Activated CD4-positive, alpha-beta T cell treated with anti-CD3 and anti-CD28 coated beads for 36 hours (primary cell): Measurements from ENCODE around the gene RNF11. TPM values are rescaled to one million over a fixed set of nuclear protein-coding genes. Genes with fewer than 3 reads are reported as not detected.

ENCODE experiments used
- ATAC-seq: fragments of 200-7000 bp; cut with Tn5 transposase; one replicate; pipeline ENCODE4 v1.10.0; 2021; ENCODE audit warnings: mild to moderate bottlenecking, moderate library complexity
- CTCF ChIA-PET: fragments of 350-600 bp; sonication (Branson Sonifier 250); formaldehyde crosslinking; loops from one replicate; lab custom pipeline; 2021; ENCODE audit warnings: antibody characterized with exemption; lab: Charles Lee
- POLR2A ChIA-PET: fragments of 350-600 bp; sonication (Branson Sonifier 250); formaldehyde crosslinking; loops from one replicate; lab custom pipeline; 2021; ENCODE audit warnings: antibody characterized with exemption, inconsistent platforms; lab: Charles Lee
- DNase-seq: peaks from one replicate; pipeline ENCODE4 v3.0.0-alpha.2; 2020
- H3K27ac Mint-ChIP-seq: one replicate; pipeline ENCODE4 v1.8.0; 2021; ENCODE audit warnings: mixed read lengths
- H3K27me3 Mint-ChIP-seq: one replicate; pipeline ENCODE4 v1.8.0; 2021; ENCODE audit warnings: mixed read lengths
- H3K36me3 Mint-ChIP-seq: one replicate; pipeline ENCODE4 v1.8.0; 2021; ENCODE audit warnings: low read depth, mixed read lengths
- H3K4me1 Mint-ChIP-seq: one replicate; pipeline ENCODE4 v1.8.0; 2021; ENCODE audit warnings: mixed read lengths
- H3K4me3 Mint-ChIP-seq: one replicate; pipeline ENCODE4 v1.8.0; 2021; ENCODE audit warnings: mild to moderate bottlenecking, moderate library complexity, mixed read lengths
- H3K9me3 Mint-ChIP-seq: one replicate; pipeline ENCODE4 v1.8.0; 2021; ENCODE audit warnings: low read depth, mixed read lengths
- intact Hi-C, 2 experiments: fragments of 100-400 bp; cut with DNase I in 1 of 2; cut with micrococcal nuclease in 1 of 2; formaldehyde crosslinking; loops; one replicate each; pipeline versions ENCODE4 v1.14.2 to v1.15.1; 2022 to 2024; cut with DNase I, micrococcal nuclease
- total RNA-seq, 2 experiments: library from RNA; stranded (reverse); gene quantifications; one replicate each; pipeline ENCODE4 v1.2.3, GENCODE V29; 2021

Gene RNF11
- total RNA-seq, 2 experiments from 2014 or later, result 20.6 to 26.0 TPM

DNA sequence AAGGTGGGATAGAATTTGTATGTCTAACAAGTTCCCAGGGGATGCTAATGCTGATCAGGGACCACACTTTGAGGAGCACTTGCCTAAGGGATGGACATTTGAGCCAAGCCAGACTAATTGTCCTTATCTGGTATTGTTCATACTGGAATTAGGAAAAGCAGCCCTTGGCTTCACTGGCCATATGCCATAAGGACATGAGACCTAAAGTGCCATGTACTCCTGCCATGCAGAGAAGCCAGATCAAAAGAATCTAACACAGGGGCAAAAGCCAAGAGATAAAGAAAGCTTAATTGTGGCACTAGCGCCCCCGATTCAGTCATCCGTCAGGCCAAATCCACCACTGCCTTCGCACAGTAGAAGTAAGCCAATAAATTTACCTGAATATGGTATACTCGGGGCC is 45.7 kb downstream of the RNF11 start:
- no peak overlapping the region for H3K27ac Mint-ChIP-seq
- intact Hi-C loops, result no loop called here
- H3K27me3 Mint-ChIP-seq, result no peaks in the 10 kb centered on the region
- peaks cover 21% of the 10 kb centered on the region for H3K4me1 Mint-ChIP-seq
- ChIA-PET CTCF (no interaction called here), POLR2A (no interaction called here)
- H3K36me3 Mint-ChIP-seq, result peaks cover 2% of the 10 kb centered on the region
- DNase-seq, result no peak
- no peaks in the 10 kb centered on the region for H3K9me3 Mint-ChIP-seq
- no peak overlapping the region for H3K4me3 Mint-ChIP-seq
- no peak for ATAC-seq

DNA sequence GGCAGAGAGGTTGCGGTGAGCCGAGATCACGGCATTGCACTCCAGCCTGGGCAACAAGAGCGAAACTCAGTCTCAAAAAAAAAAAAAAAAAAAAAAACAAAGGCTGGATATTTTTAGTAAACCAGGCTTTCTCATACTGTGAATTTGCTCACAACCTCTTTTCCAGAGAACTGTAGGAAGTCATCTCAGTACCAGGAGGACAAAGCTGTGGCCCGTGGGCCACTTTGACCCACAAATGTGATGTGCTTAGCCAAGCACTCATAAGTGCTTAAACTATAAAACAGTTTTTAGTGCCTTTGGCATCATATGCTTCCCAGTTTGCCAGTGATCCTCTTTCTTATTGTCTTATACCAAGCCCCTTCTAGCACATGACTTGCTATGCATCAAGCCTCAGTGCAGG is 46.5 kb downstream of the RNF11 start:
- intact Hi-C loops, result no loop called here
- DNase-seq (no peak), ATAC-seq (peak; percentile 34)
- POLR2A ChIA-PET, result no interaction called here
- no peaks in the 10 kb centered on the region for H3K9me3 Mint-ChIP-seq
- no peak overlapping the region for H3K4me3 Mint-ChIP-seq
- no peak overlapping the region for H3K27ac Mint-ChIP-seq
- H3K27me3 Mint-ChIP-seq, result no peaks in the 10 kb centered on the region
- peaks cover 21% of the 10 kb centered on the region for H3K4me1 Mint-ChIP-seq
- peaks cover under 1% of the 10 kb centered on the region for H3K36me3 Mint-ChIP-seq
- CTCF ChIA-PET, result interaction anchor here (0.6 to 0.8 kb wide), 2 partner anchors 834 to 1558 kb away, joined by 3 read pairs; no protein-coding TSS in a partner anchor

DNA sequence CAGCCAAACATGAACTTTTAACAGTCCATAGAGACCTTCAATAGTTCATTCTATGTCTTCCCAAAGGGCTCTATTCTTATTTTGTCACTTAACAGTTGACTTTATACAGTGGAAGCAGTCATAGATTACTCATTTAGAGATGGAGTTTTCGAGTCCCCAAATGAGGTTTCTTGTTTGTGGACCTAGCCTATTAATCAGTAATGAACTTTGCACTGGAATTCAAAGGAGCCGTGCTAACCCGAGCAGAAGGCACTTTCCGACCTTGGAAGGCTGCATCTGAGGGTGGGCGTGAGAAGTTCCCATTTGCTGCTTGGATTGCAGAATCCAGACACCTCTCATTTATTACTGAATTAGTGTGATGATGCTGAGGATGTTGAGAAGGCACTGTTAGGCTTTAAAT is 47.9 kb downstream of the RNF11 start:
- H3K4me3 Mint-ChIP-seq, result no peak overlapping the region
- no peaks in the 10 kb centered on the region for H3K27me3 Mint-ChIP-seq
- H3K27ac Mint-ChIP-seq, result no peak overlapping the region
- no peaks in the 10 kb centered on the region for H3K9me3 Mint-ChIP-seq
- no peak for DNase-seq
- POLR2A ChIA-PET, result no interaction called here
- intact Hi-C loops, result no loop called here
- no peaks in the 10 kb centered on the region for H3K36me3 Mint-ChIP-seq
- ATAC-seq, result no peak
- CTCF ChIA-PET, result no interaction called here
- peaks cover 21% of the 10 kb centered on the region for H3K4me1 Mint-ChIP-seq

GRCh38 chr1:51284487-51284954 is 48.4 kb downstream of the RNF11 start:
- no peaks in the 10 kb centered on the region for H3K36me3 Mint-ChIP-seq

DNA sequence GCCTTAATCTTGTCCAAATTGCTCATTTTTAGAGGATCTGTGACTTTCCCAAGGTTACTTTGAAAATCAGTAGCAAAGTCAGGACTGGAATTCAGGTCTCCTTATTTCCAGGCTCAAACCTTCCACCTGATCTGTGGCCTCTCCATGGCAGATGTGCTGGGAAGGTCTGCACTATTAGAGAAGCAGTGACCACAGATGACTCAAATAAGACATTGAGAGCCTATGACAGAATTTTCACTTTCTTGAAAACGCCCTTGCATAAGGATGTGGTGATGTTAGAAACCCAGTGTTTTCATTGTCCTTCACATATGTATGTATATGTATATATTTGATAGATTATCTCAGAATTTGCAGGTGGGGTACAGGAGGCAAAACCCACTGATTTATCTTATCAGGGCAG is 49.0 kb downstream of the RNF11 start:
- H3K36me3 Mint-ChIP-seq, result no peaks in the 10 kb centered on the region
- H3K9me3 Mint-ChIP-seq, result no peaks in the 10 kb centered on the region
- ATAC-seq, result peak; percentile 75
- H3K4me3 Mint-ChIP-seq, result no peak overlapping the region
- peaks cover 21% of the 10 kb centered on the region for H3K4me1 Mint-ChIP-seq
- POLR2A ChIA-PET, result no interaction called here
- H3K27me3 Mint-ChIP-seq, result no peaks in the 10 kb centered on the region
- intact Hi-C loops, result no loop called here
- CTCF ChIA-PET, result no interaction called here
- no peak for DNase-seq
- H3K27ac Mint-ChIP-seq, result no peak overlapping the region

More at GRCh38 chr1:51284487-51284954, 48.4 kb downstream of the RNF11 start:
- H3K27ac Mint-ChIP-seq, result no peak overlapping the region
- H3K4me3 Mint-ChIP-seq, result no peak overlapping the region
- ATAC-seq (peak; percentile 20), DNase-seq (no peak)
- CTCF ChIA-PET, result no interaction called here
- POLR2A ChIA-PET, result no interaction called here
- H3K9me3 Mint-ChIP-seq, result no peaks in the 10 kb centered on the region
- intact Hi-C loops, result no loop called here
- H3K4me1 Mint-ChIP-seq, result peaks cover 21% of the 10 kb centered on the region
- no peaks in the 10 kb centered on the region for H3K27me3 Mint-ChIP-seq

DNA sequence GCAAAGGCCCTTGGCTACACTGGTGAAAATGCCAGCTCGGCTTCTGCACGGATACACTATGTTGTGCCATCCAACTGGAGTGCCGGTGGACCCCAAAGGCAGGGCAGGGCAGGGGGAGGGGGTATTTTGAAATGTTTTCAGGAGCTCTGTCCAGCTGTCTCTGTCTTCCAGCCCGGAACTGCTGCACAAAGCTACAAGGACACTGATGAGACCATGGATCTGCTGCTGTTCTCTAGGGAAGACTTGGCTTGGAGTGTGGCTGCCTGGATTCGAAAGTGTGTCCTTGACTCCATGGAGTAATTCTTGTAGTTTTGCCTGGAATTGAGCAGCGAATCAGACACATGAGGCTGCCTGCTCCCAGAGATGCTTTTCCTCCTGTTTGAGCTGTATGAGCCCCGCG is 51.9 kb downstream of the RNF11 start:
- intact Hi-C loops, result no loop called here
- Mint-ChIP-seq H3K27me3 (no peaks in the 10 kb centered on the region), H3K36me3 (no peaks in the 10 kb centered on the region), H3K9me3 (no peaks in the 10 kb centered on the region), H3K4me3 (no peak overlapping the region), H3K27ac (no peak overlapping the region), H3K4me1 (peaks cover 17% of the 10 kb centered on the region)
- ChIA-PET CTCF (interaction anchor here (1.0 to 3.0 kb wide), 3 partner anchors 9 to 43 kb away, joined by 3 to 12 read pairs (median 7); no protein-coding TSS in a partner anchor), POLR2A (no interaction called here)
- DNase-seq (no peak), ATAC-seq (no peak)

DNA sequence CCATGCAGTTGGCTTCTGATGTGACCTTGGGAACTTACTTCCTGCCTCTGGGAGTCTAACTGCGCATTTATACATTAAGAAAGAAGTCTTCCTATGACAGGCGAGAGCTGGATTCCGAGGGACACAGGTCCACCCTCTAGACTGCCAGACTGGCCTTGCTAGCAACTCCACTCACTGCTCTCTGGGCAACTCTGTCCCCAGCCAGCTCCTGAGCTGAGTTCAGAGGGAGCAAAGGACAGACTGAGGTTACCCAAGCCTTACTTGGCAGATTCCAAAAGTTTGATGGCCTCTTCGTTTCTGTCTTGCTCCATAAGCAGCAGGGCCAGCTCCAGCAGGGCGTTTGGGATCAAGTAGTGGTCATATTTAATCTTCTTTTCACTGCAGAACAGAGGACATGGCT is 52.5 kb downstream of the RNF11 start:
- ATAC-seq, result no peak
- no peak overlapping the region for H3K4me3 Mint-ChIP-seq
- H3K36me3 Mint-ChIP-seq, result no peaks in the 10 kb centered on the region
- H3K9me3 Mint-ChIP-seq, result no peaks in the 10 kb centered on the region
- H3K27ac Mint-ChIP-seq, result no peak overlapping the region
- ChIA-PET CTCF (interaction anchor here (0.6 to 3.0 kb wide), 3 partner anchors 8 to 428 kb away, joined by 3 to 12 read pairs (median 7); no protein-coding TSS in a partner anchor), POLR2A (no interaction called here)
- H3K4me1 Mint-ChIP-seq, result peaks cover 17% of the 10 kb centered on the region
- H3K27me3 Mint-ChIP-seq, result no peaks in the 10 kb centered on the region
- intact Hi-C loops, result no loop called here
- no peak for DNase-seq

DNA sequence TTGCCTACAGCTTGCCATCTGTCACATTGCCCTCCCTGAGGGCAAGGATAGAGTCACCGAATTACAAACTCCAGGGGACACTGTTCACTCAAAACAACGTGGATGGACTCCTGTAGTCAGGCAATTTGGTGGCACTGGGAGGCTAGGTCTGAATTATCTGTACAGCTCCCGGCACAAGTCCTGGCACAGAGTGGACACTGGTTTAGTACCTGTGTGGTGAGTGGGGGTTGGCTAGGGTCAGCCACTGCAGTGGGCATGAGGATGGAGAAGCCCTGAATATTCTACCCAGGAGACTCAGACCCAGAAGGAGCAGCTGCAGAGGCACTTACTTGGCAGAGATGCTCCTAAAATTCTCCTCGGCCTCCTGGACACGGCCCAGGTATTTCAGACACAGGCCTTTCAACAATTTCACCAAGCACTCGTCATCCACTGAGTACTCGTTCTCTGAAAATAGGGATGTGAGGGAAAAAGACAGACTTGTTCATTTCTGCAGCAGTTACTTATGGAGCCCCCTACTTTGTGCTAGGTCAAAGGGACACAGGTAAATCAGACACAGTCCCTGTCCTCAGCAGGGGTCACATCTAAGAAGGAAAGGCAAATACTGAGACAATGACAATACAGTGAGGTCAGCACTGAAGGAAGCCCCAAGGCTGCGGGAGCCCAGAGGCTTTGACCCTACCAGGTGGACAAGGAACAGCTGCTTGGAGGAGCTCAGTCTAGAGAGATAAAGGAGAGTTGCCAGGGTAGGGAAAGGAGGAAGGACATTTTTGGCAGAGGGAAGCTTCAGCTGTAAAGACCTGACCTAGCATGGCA is 53.8 kb downstream of the RNF11 start:
- H3K4me1 Mint-ChIP-seq, result peaks cover 6% of the 10 kb centered on the region
- no peak overlapping the region for H3K4me3 Mint-ChIP-seq
- no peaks in the 10 kb centered on the region for H3K36me3 Mint-ChIP-seq
- DNase-seq, result no peak
- H3K27me3 Mint-ChIP-seq, result no peaks in the 10 kb centered on the region
- no peak for ATAC-seq
- POLR2A ChIA-PET, result no interaction called here
- no peak overlapping the region for H3K27ac Mint-ChIP-seq
- intact Hi-C loops, result loop anchor here in 1 of 2 experiments (10.0 kb wide), 2 partner anchors 415 to 515 kb away; no protein-coding TSS in a partner anchor
- CTCF ChIA-PET, result interaction anchor here (1.2 kb wide), 1 partner anchor 101 kb away, joined by 3 read pairs; no protein-coding TSS in a partner anchor
- no peaks in the 10 kb centered on the region for H3K9me3 Mint-ChIP-seq

DNA sequence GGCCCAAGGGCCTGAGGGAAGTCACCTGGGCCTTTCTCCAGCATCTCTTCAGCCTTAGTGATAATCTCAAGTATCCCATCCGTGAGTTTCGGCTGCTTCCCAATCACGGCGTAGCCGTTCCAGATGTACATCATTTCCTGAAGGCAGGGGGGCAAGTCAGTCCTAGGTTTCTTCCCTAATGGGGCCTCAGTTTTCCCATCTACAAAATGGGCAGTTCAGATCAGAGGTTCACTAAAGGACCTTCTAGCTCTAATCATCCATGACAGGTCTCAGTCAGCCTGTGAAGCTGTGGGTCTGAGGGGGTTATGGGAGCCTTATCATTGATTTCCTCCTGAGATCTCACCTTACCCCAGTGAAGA is 54.4 kb downstream of the RNF11 start:
- DNase-seq (no peak), ATAC-seq (no peak)
- CTCF ChIA-PET, result interaction anchor here (1.2 kb wide), 1 partner anchor 101 kb away, joined by 3 read pairs; no protein-coding TSS in a partner anchor
- H3K36me3 Mint-ChIP-seq, result no peaks in the 10 kb centered on the region
- POLR2A ChIA-PET, result no interaction called here
- no peak overlapping the region for H3K27ac Mint-ChIP-seq
- no peaks in the 10 kb centered on the region for H3K9me3 Mint-ChIP-seq
- no peaks in the 10 kb centered on the region for H3K4me1 Mint-ChIP-seq
- H3K27me3 Mint-ChIP-seq, result no peaks in the 10 kb centered on the region
- H3K4me3 Mint-ChIP-seq, result no peak overlapping the region
- intact Hi-C loops, result loop anchor here in 1 of 2 experiments (10.0 kb wide), 2 partner anchors 416 to 516 kb away; no protein-coding TSS in a partner anchor

DNA sequence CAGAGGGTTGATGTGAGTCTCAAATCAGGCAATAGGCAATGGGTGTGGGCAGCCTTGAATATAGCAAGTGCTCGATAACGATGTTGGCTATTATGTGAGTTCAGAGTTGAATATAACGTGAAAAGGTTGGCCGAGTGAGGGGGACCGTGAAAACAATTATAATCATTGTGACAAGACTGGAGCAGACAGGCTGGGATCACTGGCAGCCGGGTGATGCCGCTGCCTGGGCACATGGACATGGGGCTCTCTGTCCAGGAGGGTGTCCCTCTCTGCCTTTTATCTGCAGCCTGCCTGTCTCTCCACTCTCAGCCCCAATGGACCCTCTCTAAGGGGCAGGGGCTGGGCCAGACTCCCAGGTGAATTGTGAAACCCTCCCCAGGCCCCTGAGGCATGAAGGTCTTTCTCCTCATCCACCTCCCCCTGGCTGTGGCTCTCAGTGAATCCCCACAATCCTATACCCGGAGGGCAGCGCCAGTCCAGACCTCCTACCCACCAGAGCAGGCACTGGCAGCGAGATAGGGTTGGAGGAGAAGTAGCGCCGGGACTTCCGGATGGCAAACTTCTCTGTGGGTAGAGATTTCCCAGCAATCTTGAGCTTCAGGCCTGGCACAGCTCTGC is 57.9 kb downstream of the RNF11 start:
- no peak for DNase-seq
- peaks cover 11% of the 10 kb centered on the region for H3K4me1 Mint-ChIP-seq
- no peaks in the 10 kb centered on the region for H3K36me3 Mint-ChIP-seq
- intact Hi-C loops, result loop anchor here in 1 of 2 experiments (10.0 kb wide), 2 partner anchors 419 to 519 kb away; no protein-coding TSS in a partner anchor
- no peaks in the 10 kb centered on the region for H3K9me3 Mint-ChIP-seq
- H3K4me3 Mint-ChIP-seq, result no peak overlapping the region
- no peak overlapping the region for H3K27ac Mint-ChIP-seq
- CTCF ChIA-PET, result interaction anchor here (0.7 to 3.8 kb wide), 2 partner anchors 33 to 103 kb away, joined by 3 to 39 read pairs; no protein-coding TSS in a partner anchor
- no peak for ATAC-seq
- POLR2A ChIA-PET, result no interaction called here
- no peaks in the 10 kb centered on the region for H3K27me3 Mint-ChIP-seq

DNA sequence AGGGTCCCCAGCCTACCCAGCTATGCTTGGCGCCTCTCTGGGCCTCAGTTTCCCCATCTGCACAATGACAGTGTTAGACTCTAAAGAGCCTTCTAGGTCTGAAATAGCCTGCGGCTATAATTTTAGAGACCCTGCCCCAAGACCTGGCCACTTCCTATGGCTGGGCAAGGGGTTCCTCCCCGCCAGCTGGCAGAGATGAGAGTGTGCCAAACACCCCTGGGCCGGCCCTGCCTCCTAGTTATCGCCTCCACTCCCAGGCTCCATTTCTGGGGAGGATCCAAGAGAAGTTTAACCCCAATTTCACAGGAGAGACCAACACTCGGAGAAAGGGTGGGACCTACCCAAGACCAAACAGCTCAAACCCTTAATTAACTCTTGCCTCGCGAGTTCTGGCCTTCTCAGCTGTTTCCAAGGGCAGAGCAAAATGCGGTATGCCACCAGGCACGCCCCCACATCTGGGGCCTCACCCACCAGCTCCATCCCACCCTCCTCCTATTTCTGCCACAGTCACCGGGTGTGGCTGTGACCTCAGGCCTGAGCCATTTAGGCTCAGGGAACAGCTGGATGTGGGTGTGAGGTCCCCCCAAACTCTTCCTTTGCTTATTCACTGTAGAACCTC is 58.6 kb downstream of the RNF11 start:
- intact Hi-C loops, result loop anchor here (5.0 to 10.0 kb wide), 5 partner anchors 82 to 520 kb away; no protein-coding TSS in a partner anchor
- H3K4me3 Mint-ChIP-seq, result no peak overlapping the region
- no peak overlapping the region for H3K27ac Mint-ChIP-seq
- H3K36me3 Mint-ChIP-seq, result no peaks in the 10 kb centered on the region
- peaks cover 11% of the 10 kb centered on the region for H3K4me1 Mint-ChIP-seq
- no peaks in the 10 kb centered on the region for H3K27me3 Mint-ChIP-seq
- DNase-seq, result no peak
- ATAC-seq, result no peak
- ChIA-PET CTCF (interaction anchor here (0.7 to 3.8 kb wide), 3 partner anchors 34 to 103 kb away, joined by 3 to 39 read pairs (median 3); no protein-coding TSS in a partner anchor), POLR2A (no interaction called here)
- no peaks in the 10 kb centered on the region for H3K9me3 Mint-ChIP-seq
